DOHH2 (cell line): Measurements from ENCODE around the gene GRK1.

Experiments
- H3F3A ChIP-seq: fragments of 200-600 bp; sonication (generic), shearing (Covaris generic); 2 replicates; pipeline ENCODE4 v1.6.0; 2016; ENCODE audit warnings: antibody characterized with exemption, mild to moderate bottlenecking; ENCODE audit not compliant: control insufficient read depth, insufficient read depth
- H3K27ac ChIP-seq: fragments of 200-600 bp; sonication (generic); 2 replicates; pipeline ENCODE4 v1.5.1; 2014; ENCODE audit warnings: low read depth, mild to moderate bottlenecking, low read length, moderate library complexity
- H3K27me3 ChIP-seq: fragments of 200-600 bp; sonication (generic); 2 replicates; pipeline ENCODE4 v1.6.1; 2014; ENCODE audit warnings: mild to moderate bottlenecking, low read length, mixed read lengths; ENCODE audit not compliant: control insufficient read depth
- H3K36me3 ChIP-seq: fragments of 200-600 bp; sonication (generic); 2 replicates; pipeline ENCODE4 v1.6.1; 2014; ENCODE audit warnings: mild to moderate bottlenecking, low read length, moderate library complexity, mixed read lengths; ENCODE audit not compliant: control insufficient read depth
- H3K4me1 ChIP-seq: fragments of 200-600 bp; sonication (generic); 2 replicates; pipeline ENCODE4 v1.6.1; 2014; ENCODE audit warnings: mild to moderate bottlenecking, low read length, mixed read lengths; ENCODE audit not compliant: control insufficient read depth
- H3K4me2 ChIP-seq: fragments of 200-600 bp; sonication (generic); 2 replicates; pipeline ENCODE4 v1.6.0; 2014; ENCODE audit warnings: mild to moderate bottlenecking, low read length, moderate library complexity
- H3K4me3 ChIP-seq: fragments of 200-600 bp; sonication (generic); 2 replicates; pipeline ENCODE4 v1.5.1; 2014; ENCODE audit warnings: mild to moderate bottlenecking, low read length, mixed read lengths
- H3K79me2 ChIP-seq: fragments of 200-600 bp; sonication (generic); 2 replicates; pipeline ENCODE4 v1.6.1; 2014; ENCODE audit warnings: mild to moderate bottlenecking, low read length, mixed read lengths; ENCODE audit not compliant: control insufficient read depth
- H3K9me2 ChIP-seq: fragments of 200-600 bp; sonication (generic); replicated peaks from 2 replicates; pipeline ENCODE4 v1.6.1; 2014; ENCODE audit warnings: mild to moderate bottlenecking, low read length, mixed read lengths; ENCODE audit not compliant: control insufficient read depth
- H3K9me3 ChIP-seq: fragments of 200-600 bp; sonication (generic); 2 replicates; pipeline ENCODE4 v1.6.1; 2014; ENCODE audit warnings: antibody characterized with exemption, low read length, mixed read lengths; ENCODE audit not compliant: control insufficient read depth, insufficient read depth
- H4K20me1 ChIP-seq: fragments of 200-600 bp; sonication (generic); 2 replicates; pipeline ENCODE4 v1.6.0; 2014; ENCODE audit warnings: low read depth, mild to moderate bottlenecking, antibody characterized with exemption, low read length, moderate library complexity; ENCODE audit not compliant: control insufficient read depth, insufficient read depth
- EZH2phosphoT487 ChIP-seq: fragments of 200-600 bp; sonication (generic); IDR thresholded peaks from 2 replicates; pipeline ENCODE4 v1.6.1; 2017; ENCODE audit warnings: borderline replicate concordance, mild to moderate bottlenecking, antibody characterized with exemption, low read length, moderate library complexity, mixed read lengths
- TF ChIP-seq, protein P1 (sequence below): fragments of 200-600 bp; sonication (generic); IDR thresholded peaks from one replicate; pipeline ENCODE4 v1.5.1; 2014; ENCODE audit warnings: antibody characterized with exemption, mild to moderate bottlenecking, low read depth, low read length; ENCODE audit not compliant: poor library complexity, severe bottlenecking

The GRK1 gene

DNA sequence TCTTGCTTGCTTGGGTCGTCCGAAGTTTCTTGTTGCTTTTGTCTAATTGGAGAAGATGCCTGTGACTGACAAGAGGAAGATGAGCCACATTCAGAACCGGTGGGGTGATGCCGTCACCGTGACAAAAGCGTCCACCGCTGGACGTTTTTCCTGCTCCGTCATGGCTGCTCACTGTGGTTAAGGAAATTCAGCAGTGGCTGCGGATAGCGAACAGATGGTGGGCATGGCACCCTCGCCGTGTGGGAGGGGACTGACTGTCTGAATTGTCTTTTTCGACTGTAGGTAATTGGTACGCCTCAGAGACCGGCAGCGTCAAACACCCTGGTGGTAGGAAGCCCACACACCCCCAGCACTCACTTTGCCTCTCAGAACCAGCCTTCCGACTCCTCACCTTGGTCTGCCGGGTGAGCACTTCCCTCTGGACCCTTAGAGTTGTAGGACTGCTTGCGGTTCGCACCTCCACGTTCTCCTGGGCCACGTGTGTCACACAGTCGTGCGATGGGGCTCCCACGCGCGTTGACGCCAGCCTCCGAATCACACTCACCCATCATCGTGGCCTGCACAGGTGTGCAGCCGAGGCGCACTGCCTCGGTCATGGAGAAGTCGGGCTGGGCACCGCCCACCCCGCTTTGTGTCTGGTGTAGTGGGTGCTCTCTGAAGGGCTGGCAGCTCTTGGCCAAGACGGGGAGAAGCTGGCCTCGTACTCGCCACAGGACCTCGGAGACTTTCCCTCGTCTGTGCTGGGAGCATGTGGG is 35.5 kb upstream of the GRK1 start:
- Histone ChIP-seq H4K20me1 (peaks cover 18% of the 10 kb centered on the region; the same call in 1 of the 2 replicates), H3K36me3 (peaks cover 97% of the 10 kb centered on the region), H3K79me2 (peaks cover 48% of the 10 kb centered on the region)

DNA sequence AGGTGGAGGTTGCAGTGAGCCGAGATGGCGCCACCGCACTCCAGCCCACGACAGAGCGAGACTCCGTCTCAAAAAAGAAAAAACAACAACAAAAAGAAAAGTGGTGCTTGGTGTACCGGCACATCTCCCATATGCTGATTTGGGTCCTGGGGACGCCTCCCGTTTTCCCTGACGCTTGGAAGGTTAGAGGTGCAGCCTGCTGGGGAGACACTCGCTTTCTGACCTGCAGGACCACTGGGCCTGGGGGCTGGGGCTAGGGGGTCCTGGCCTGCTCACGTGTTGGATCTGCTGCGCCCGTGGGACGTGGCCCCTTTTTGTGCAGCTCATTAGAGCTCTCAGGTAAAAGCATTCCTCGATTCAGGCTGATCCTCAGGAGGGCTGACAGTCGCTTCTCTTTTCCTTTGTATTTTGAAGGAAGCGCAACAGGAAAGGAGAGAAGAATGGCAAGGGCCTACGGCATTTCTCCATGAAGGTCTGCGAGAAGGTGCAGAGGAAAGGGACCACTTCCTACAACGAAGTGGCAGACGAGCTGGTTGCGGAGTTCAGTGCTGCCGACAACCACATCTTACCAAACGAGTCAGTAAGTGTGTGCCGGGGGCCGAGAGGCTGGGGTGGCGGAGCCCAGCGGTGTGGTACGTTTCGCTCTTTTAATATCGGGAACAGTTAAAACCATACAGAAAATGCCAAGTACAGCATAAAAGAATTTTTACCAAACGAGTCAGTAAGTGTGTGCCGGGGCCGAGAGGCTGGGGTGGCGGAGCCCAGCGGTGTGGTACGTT is 34.1 kb upstream of the GRK1 start:
- no peak for TF ChIP-seq EZH2phosphoT487
- TF ChIP-seq, protein P1, sequence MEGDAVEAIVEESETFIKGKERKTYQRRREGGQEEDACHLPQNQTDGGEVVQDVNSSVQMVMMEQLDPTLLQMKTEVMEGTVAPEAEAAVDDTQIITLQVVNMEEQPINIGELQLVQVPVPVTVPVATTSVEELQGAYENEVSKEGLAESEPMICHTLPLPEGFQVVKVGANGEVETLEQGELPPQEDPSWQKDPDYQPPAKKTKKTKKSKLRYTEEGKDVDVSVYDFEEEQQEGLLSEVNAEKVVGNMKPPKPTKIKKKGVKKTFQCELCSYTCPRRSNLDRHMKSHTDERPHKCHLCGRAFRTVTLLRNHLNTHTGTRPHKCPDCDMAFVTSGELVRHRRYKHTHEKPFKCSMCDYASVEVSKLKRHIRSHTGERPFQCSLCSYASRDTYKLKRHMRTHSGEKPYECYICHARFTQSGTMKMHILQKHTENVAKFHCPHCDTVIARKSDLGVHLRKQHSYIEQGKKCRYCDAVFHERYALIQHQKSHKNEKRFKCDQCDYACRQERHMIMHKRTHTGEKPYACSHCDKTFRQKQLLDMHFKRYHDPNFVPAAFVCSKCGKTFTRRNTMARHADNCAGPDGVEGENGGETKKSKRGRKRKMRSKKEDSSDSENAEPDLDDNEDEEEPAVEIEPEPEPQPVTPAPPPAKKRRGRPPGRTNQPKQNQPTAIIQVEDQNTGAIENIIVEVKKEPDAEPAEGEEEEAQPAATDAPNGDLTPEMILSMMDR: no peak
- peaks cover 14% of the 10 kb centered on the region; the same call in 1 of the 2 replicates for H4K20me1 ChIP-seq

More for the DNA sequence above, 35.5 kb upstream of the GRK1 start:
- Histone ChIP-seq H3K9me3 (no peaks in the 10 kb centered on the region), H3K4me1 (no peaks in the 10 kb centered on the region), H3K9me2 (no peaks in the 10 kb centered on the region), H3F3A (no peaks in the 10 kb centered on the region), H3K27me3 (no peaks in the 10 kb centered on the region), H3K27ac (no peak overlapping the region), H3K4me2 (no peak overlapping the region), H3K4me3 (no peak overlapping the region)
- no peak for TF ChIP-seq EZH2phosphoT487
- TF ChIP-seq, protein P1: no peak

DNA sequence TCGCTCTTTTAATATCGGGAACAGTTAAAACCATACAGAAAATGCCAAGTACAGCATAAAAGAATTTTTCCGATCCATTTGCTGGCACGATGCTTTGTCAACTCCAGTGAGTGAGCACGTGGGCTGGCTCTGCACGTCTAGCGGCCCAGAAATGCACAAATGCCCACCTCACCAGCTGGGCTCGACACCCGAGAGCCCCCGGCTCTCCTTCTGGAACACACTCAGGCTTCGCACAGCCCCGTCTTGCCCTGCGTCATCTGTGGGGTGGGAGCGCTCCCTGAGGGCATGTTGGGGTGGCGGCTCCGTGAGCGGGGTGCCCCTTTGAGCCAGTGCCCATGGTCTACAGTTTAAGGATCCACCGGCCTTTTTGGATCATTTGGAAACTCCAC is 33.5 kb upstream of the GRK1 start:
- Histone ChIP-seq H3K4me2 (no peak overlapping the region), H3K27me3 (no peaks in the 10 kb centered on the region), H3K9me2 (no peaks in the 10 kb centered on the region), H3K4me3 (no peak overlapping the region), H3K4me1 (no peaks in the 10 kb centered on the region), H3K36me3 (peaks cover 97% of the 10 kb centered on the region), H3K9me3 (no peaks in the 10 kb centered on the region), H3K27ac (no peak overlapping the region), H3F3A (no peaks in the 10 kb centered on the region), H4K20me1 (peaks cover 9% of the 10 kb centered on the region; the same call in 1 of the 2 replicates), H3K79me2 (peaks cover 28% of the 10 kb centered on the region)
- no peak for TF ChIP-seq EZH2phosphoT487
- TF ChIP-seq, protein P1: no peak

More for the DNA sequence above, 34.1 kb upstream of the GRK1 start:
- Histone ChIP-seq H3K4me3 (no peak overlapping the region), H3K27me3 (no peaks in the 10 kb centered on the region), H3K9me2 (no peaks in the 10 kb centered on the region), H3K79me2 (peaks cover 34% of the 10 kb centered on the region), H3K4me2 (no peak overlapping the region), H3K36me3 (peaks cover 97% of the 10 kb centered on the region), H3K9me3 (no peaks in the 10 kb centered on the region), H3K27ac (no peak overlapping the region), H3F3A (no peaks in the 10 kb centered on the region), H3K4me1 (no peaks in the 10 kb centered on the region)
